ENCODE measurements around the gene DAZL.

The DAZL gene

GRCh38 chr3:16543242-16543864 lies 61.9 kb downstream of the DAZL start:
- no peak for DNase-seq (ENCODE audit: low read depth in 2 of 2)

GRCh38 chr3:16538507-16538906 lies 66.7 kb downstream of the DAZL start:
- no peak for DNase-seq (ENCODE audit: low read depth in 2 of 2)

- DNase-seq (ENCODE audit: low read depth in 2 of 2) = no peak
Measured at GRCh38 chr3:16536996-16537395, 68.2 kb downstream of the DAZL start.

All from stimulated activated CD8-positive, alpha-beta memory T cell treated with anti-CD3 and anti-CD28 coated beads, Interleukin-2, amount 100 ng/mL, for 48 hours (primary cell).